ENCODE results near the gene ROBO2.

ROBO2 gene

DNA sequence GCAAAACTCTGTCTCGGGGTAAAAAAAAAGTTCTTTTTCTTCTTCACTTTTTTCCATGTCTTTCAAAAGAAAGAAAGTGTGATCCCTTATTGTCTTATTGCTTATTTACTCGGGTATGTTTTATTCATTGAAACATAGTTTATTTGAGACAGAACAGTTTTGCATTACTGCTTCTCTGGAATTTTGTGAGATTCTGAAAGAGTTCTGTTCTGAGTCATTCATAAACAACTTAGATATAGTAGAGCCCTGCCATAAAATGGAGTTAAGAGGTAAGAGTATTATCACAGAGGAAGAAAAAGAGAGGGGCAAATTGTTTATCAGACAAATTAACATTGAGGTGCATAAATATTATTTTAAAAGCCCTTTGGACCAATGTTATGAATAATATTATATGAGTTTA lies 522.2 kb downstream of the ROBO2 start:
- no peak for DNase-seq (ENCODE audit: extremely low read depth, low read depth)
- TF ChIP-seq, protein P1, sequence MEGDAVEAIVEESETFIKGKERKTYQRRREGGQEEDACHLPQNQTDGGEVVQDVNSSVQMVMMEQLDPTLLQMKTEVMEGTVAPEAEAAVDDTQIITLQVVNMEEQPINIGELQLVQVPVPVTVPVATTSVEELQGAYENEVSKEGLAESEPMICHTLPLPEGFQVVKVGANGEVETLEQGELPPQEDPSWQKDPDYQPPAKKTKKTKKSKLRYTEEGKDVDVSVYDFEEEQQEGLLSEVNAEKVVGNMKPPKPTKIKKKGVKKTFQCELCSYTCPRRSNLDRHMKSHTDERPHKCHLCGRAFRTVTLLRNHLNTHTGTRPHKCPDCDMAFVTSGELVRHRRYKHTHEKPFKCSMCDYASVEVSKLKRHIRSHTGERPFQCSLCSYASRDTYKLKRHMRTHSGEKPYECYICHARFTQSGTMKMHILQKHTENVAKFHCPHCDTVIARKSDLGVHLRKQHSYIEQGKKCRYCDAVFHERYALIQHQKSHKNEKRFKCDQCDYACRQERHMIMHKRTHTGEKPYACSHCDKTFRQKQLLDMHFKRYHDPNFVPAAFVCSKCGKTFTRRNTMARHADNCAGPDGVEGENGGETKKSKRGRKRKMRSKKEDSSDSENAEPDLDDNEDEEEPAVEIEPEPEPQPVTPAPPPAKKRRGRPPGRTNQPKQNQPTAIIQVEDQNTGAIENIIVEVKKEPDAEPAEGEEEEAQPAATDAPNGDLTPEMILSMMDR (IDR thresholded peaks at IDR 0.05; ENCODE audit: low read depth, low read length), result no peak

DNA sequence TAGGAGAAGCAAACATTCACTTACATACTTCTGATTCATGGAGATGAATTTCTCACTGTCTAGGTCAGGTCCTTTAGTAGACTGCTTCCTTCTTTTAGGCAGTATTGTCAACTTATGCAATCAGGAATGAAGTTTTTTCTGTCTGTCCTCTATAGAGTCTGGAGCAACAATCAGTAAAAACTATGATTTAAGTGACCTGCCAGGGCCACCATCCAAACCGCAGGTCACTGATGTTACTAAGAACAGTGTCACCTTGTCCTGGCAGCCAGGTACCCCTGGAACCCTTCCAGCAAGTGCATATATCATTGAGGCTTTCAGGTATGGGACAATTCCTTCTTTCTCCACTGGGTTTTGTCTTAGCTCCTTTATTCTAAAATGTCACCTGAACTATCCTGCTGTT lies 523.1 kb downstream of the ROBO2 start:
- TF ChIP-seq, protein P1 (IDR thresholded peaks at IDR 0.05; ENCODE audit: low read depth, low read length), result no peak
- DNase-seq (ENCODE audit: extremely low read depth, low read depth), result no peak

DNA sequence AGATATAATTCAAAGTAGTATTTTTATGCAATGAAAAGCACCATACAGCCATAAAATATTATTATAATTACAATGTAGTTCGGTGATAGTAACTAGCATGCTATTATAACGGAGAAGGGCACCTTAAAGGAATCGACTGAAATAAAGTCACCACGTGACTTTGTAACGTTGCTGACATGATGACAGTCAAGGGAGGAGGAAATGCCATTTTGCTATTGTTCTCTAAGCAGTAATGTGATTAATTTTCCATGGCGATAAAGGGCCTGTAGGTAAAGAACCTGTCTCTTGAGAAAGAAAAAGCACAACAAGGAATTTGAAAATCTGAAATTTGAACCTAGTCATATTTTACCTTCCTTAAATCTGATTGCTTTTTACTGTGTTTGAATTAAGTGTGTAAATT lies 526.2 kb downstream of the ROBO2 start:
- no peak for DNase-seq (ENCODE audit: extremely low read depth, low read depth)
- TF ChIP-seq, protein P1 (IDR thresholded peaks at IDR 0.05; ENCODE audit: low read depth, low read length), result no peak

DNA sequence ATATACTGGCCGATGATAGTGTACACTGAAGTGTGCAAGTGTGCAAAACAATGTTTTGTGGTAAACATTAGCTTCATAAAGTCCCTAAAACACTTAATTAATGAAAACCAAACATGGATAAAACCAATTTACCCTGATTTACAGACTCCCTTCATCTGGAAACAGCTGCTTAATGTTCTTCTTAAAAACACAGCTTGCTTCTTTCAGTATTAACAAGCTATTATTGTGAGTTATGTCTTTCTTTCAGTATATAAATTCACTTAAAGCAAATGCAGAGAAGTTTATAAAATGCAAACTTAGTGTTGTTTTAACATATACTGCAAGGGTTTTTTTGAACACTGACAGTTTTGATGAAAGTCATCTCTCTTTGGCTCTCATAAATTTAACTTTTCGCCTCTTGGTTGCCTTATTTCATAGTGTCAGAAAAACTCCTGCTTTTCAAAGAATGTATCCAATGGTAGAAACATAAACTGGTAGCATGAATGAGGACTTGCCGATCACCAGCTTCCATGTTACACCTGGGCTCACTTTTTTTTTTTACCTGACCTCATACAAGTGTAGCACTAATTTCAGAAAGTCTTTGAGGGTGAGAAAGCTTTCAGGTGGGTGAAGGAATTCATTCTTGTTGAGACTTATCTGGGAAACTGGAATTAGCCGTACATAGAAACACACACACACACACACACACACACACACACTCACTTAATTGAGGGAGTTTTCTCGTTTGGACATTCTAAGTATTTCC lies 532.2 kb downstream of the ROBO2 start:
- no peak for DNase-seq (ENCODE audit: extremely low read depth, low read depth)
- TF ChIP-seq, protein P1 (IDR thresholded peaks at IDR 0.05; ENCODE audit: low read depth, low read length), result no peak

DNA sequence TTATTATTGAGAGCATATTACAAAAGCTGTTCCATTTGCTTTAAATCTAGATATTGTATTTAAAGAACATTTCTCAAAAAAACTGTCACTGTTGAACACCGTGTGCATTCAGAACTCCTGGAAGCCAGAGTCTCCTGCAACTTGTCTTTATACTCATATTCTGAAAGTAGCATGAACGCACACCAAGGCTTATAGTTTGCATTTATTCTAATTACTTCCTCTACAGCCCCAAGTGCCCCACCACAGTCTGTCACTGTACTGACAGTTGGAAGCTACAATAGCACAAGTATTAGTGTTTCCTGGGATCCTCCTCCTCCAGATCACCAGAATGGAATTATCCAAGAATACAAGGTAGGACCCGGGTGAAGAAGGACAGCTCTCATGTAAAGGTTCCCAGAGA lies 537.4 kb downstream of the ROBO2 start:
- TF ChIP-seq, protein P1 (IDR thresholded peaks at IDR 0.05; ENCODE audit: low read depth, low read length), result no peak
- DNase-seq (ENCODE audit: extremely low read depth, low read depth), result no peak

DNA sequence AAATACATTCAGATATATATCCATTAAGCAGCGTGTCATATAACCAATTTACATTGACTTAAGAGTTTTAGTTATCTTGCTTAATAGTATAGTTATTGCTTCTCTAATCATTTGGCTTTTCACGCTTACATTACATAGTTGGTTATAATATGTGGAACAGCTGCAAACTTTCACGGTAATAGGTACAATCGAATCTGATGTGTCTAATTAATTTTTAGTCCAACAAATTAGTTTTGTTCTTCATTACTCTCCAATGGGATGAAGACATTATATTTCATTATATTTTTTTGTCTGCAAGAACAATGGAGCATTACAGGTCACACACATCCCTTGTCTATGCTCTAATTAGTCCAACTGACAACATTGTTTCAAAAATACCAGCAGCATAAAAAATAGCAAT lies 546.3 kb downstream of the ROBO2 start:
- TF ChIP-seq, protein P1 (IDR thresholded peaks at IDR 0.05; ENCODE audit: low read depth, low read length), result no peak

DNA sequence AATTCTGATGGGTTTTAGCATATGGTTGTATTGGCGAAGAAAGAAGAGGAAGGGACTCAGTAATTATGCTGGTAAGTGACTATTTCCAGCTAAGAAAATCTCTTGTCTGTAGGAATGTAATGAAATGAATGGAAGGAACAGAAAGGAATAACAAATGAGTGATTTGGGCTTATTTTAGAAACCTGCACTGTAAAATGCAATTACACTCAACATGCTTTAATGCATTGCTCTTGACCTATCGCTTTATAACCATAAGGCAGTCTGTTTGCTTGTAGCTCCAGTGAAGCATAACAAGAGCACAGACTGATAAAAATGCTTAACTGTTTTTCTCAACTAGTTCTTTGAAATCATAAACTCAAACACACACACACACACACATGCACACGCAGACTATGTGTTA lies 549.0 kb downstream of the ROBO2 start:
- TF ChIP-seq, protein P1 (IDR thresholded peaks at IDR 0.05; ENCODE audit: low read depth, low read length), result no peak
- no peak for DNase-seq (ENCODE audit: extremely low read depth, low read depth)

More for the DNA sequence above, 546.3 kb downstream of the ROBO2 start:
- DNase-seq (ENCODE audit: extremely low read depth, low read depth), result no peak

Measured in AG09319 (cell line).